ENCODE measurements around the gene SYNRG.
A peak's percentile ranks its signal among the peaks of the same experiment; 100 is the strongest.

SYNRG gene

DNA sequence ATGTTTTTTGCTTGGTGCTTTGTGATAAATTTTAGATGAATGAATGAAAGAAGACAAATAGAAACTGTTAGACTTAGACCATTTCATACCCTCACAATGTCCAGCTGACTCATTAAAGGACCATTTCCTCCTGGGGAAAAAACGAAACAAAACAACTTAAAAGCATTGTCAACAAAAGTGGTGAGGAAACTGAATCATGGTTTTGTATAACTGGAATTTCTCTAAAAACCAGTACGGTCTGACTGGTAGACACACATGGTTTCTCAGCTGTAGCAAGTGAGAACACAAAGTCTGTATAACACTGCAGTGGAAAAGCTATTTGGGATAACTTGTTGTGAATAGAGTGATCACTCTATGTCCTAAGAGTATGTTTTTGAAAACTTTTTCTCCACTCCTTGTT is 39.3 kb upstream of the SYNRG start:
- Mint-ChIP-seq H3K27me3 (ENCODE audit: low read depth) (peaks cover 54% of the 10 kb centered on the region), H3K27ac (no peak overlapping the region), H3K36me3 (ENCODE audit: low read depth) (no peaks in the 10 kb centered on the region), H3K4me3 (no peak overlapping the region), H3K4me1 (peaks cover 4% of the 10 kb centered on the region), H3K9me3 (no peaks in the 10 kb centered on the region)
- TF ChIP-seq, protein P1, sequence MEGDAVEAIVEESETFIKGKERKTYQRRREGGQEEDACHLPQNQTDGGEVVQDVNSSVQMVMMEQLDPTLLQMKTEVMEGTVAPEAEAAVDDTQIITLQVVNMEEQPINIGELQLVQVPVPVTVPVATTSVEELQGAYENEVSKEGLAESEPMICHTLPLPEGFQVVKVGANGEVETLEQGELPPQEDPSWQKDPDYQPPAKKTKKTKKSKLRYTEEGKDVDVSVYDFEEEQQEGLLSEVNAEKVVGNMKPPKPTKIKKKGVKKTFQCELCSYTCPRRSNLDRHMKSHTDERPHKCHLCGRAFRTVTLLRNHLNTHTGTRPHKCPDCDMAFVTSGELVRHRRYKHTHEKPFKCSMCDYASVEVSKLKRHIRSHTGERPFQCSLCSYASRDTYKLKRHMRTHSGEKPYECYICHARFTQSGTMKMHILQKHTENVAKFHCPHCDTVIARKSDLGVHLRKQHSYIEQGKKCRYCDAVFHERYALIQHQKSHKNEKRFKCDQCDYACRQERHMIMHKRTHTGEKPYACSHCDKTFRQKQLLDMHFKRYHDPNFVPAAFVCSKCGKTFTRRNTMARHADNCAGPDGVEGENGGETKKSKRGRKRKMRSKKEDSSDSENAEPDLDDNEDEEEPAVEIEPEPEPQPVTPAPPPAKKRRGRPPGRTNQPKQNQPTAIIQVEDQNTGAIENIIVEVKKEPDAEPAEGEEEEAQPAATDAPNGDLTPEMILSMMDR (IDR thresholded peaks at IDR 0.05; ENCODE audit: unreplicated experiment in 3 of 3): no peak

GRCh38 chr17:37647856-37648255 is 38.6 kb upstream of the SYNRG start:
- no peak overlapping the region for H3K4me3 Mint-ChIP-seq
- H3K4me1 Mint-ChIP-seq: peaks cover 6% of the 10 kb centered on the region
- TF ChIP-seq, protein P1 (IDR thresholded peaks at IDR 0.05; ENCODE audit: unreplicated experiment in 3 of 3): no peak
- H3K27ac Mint-ChIP-seq: no peak overlapping the region
- H3K9me3 Mint-ChIP-seq: no peaks in the 10 kb centered on the region
- H3K36me3 Mint-ChIP-seq (ENCODE audit: low read depth): no peaks in the 10 kb centered on the region
- peaks cover 55% of the 10 kb centered on the region for H3K27me3 Mint-ChIP-seq (ENCODE audit: low read depth)

GRCh38 chr17:37643869-37644268 is 34.7 kb upstream of the SYNRG start:
- H3K27me3 Mint-ChIP-seq (ENCODE audit: low read depth): peaks cover 47% of the 10 kb centered on the region
- peak overlapping the region; percentile 94 to 96 (median 95) for H3K27ac Mint-ChIP-seq
- peaks cover 25% of the 10 kb centered on the region for H3K4me1 Mint-ChIP-seq
- peak overlapping the region; percentile 90 to 96 (median 95) for H3K4me3 Mint-ChIP-seq
- TF ChIP-seq, protein P1 (IDR thresholded peaks at IDR 0.05; ENCODE audit: unreplicated experiment in 3 of 3): no peak
- H3K9me3 Mint-ChIP-seq: no peaks in the 10 kb centered on the region
- H3K36me3 Mint-ChIP-seq (ENCODE audit: low read depth): peaks cover 24% of the 10 kb centered on the region

- TF ChIP-seq, protein P1 (IDR thresholded peaks at IDR 0.05; ENCODE audit: unreplicated experiment in 3 of 3): no peak
- peaks cover 43% of the 10 kb centered on the region for H3K27me3 Mint-ChIP-seq (ENCODE audit: low read depth)
- H3K4me3 Mint-ChIP-seq: peak within 1 kb of the TSS; percentile 90 to 96 (median 95)
- peak within 1 kb of the TSS; percentile 94 to 96 (median 95) for H3K27ac Mint-ChIP-seq
- no peaks in the 10 kb centered on the region for H3K9me3 Mint-ChIP-seq
- peaks cover 25% of the 10 kb centered on the region for H3K4me1 Mint-ChIP-seq
- H3K36me3 Mint-ChIP-seq (ENCODE audit: low read depth): peaks cover 30% of the 10 kb centered on the region
Measured at GRCh38 chr17:37643118-37643766, 34.0 kb upstream of the SYNRG start, which contains the start of gene DDX52. Gene DDX52, minus strand, starts transcription at chr17:37643446. Its CDS starts 26 bp downstream, at chr17:37643420.

DNA sequence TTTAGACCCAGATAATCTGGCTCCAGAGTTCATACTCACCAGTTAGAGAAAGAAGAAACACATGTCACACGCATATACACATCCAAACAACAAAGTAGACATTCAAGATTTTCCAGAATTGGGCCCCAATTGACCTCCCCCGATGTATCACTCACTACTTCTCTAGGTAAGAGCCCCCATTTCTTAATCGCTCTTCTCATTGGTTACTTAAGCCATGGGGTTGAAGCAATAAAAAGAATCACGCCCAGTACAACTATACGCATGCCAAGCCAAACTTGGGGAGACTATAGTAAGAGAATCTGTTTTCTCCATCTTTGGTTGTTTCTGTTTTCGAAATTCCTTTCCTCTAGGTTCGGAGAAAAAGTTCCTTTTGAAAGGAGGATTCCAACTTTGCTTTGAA is 33.5 kb upstream of the SYNRG start:
- Mint-ChIP-seq H3K9me3 (no peaks in the 10 kb centered on the region), H3K36me3 (ENCODE audit: low read depth) (peaks cover 36% of the 10 kb centered on the region), H3K4me3 (peak overlapping the region; percentile 90 to 96 (median 95)), H3K4me1 (peaks cover 25% of the 10 kb centered on the region), H3K27ac (peak overlapping the region; percentile 94 to 96 (median 95)), H3K27me3 (ENCODE audit: low read depth) (peaks cover 37% of the 10 kb centered on the region)
- TF ChIP-seq, protein P1 (IDR thresholded peaks at IDR 0.05; ENCODE audit: unreplicated experiment in 3 of 3): no peak

DNA sequence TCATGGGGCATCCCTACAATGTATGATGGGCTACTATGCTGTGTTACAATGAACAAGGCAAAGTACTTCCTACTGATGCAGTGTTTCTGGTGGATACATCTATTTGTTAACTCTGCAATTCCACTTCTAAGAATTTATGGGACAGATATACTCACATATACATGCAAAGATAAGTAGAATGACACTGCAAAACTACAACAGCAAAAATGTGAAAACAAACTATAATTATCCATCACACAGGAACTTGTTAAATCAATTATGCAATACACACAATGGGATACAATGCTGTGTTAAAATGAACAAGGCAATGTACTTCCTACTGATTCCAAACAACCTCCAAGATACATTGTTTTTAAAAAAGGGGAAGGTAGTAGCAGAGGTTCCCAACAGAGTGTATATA is 30.8 kb upstream of the SYNRG start:
- Mint-ChIP-seq H3K27me3 (ENCODE audit: low read depth) (peaks cover 15% of the 10 kb centered on the region), H3K36me3 (ENCODE audit: low read depth) (peaks cover 59% of the 10 kb centered on the region), H3K9me3 (no peaks in the 10 kb centered on the region), H3K4me3 (peak overlapping the region; percentile 64 to 69 (median 66)), H3K27ac (no peak overlapping the region), H3K4me1 (peaks cover 25% of the 10 kb centered on the region)
- TF ChIP-seq, protein P1 (IDR thresholded peaks at IDR 0.05; ENCODE audit: unreplicated experiment in 3 of 3): no peak
